ENCODE results near the gene RNF168.
"Not testable (repeated sequence)": the region's sequence is repeated elsewhere in the genome, so short reads cannot be mapped to it uniquely, and the experiment has no call there.

RNF168 gene

DNA sequence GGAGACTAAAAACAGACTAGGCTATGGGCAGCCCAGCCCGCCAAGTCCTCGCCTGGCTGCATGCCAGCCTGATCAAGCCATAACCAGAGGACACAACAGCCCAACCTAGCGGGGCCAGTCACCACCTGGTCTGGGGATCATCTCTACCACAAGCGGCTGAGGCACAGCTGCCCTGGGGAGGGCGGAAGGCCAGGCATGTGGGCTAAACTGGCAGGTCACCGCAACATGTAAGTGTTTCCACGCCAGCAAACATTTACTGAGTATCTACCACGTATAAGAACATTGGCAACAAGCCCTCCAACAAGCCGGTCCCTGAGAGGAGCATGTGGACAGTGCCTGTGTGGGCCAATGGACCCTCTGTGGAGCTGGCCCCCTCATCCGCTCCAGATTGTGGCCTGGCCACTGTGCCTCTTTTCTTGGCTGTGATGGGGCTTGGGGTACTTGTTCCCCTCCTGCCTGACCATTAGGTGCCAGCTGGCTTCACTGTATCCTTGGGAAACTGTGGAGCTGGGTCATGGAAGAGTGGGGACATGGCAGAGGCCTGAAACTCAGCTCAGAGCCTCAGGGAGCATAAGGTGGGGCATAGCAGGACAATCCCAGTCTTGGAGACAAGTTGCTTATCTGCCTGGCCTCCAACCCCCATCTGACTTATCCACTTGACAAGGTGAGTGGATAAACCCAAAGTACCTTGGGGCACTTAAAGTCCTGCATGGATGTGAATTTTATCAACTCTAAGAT, 80.4 kb downstream of the RNF168 start:
- Histone ChIP-seq H3K27me3 (ENCODE audit: insufficient read depth, poor library complexity, severe bottlenecking) (no peaks in the 10 kb centered on the region), H3K27ac (ENCODE audit: poor library complexity, severe bottlenecking) (no peak overlapping the region), H3K4me3 (ENCODE audit: severe bottlenecking) (no peak overlapping the region), H3K9me3 (ENCODE audit: severe bottlenecking) (no peaks in the 10 kb centered on the region), H3K36me3 (ENCODE audit: low read depth) (peaks cover 12% of the 10 kb centered on the region; the same call in 1 of the 2 replicates), H3K4me1 (ENCODE audit: insufficient read depth, poor library complexity, severe bottlenecking) (no peaks in the 10 kb centered on the region)
- TF ChIP-seq, protein P1, sequence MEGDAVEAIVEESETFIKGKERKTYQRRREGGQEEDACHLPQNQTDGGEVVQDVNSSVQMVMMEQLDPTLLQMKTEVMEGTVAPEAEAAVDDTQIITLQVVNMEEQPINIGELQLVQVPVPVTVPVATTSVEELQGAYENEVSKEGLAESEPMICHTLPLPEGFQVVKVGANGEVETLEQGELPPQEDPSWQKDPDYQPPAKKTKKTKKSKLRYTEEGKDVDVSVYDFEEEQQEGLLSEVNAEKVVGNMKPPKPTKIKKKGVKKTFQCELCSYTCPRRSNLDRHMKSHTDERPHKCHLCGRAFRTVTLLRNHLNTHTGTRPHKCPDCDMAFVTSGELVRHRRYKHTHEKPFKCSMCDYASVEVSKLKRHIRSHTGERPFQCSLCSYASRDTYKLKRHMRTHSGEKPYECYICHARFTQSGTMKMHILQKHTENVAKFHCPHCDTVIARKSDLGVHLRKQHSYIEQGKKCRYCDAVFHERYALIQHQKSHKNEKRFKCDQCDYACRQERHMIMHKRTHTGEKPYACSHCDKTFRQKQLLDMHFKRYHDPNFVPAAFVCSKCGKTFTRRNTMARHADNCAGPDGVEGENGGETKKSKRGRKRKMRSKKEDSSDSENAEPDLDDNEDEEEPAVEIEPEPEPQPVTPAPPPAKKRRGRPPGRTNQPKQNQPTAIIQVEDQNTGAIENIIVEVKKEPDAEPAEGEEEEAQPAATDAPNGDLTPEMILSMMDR (IDR thresholded peaks at IDR 0.05; ENCODE audit: poor library complexity, severe bottlenecking): no peak
- DNase-seq (ENCODE audit: low spot score): no peak
- ATAC-seq (ENCODE audit: low read depth): no peak

DNA sequence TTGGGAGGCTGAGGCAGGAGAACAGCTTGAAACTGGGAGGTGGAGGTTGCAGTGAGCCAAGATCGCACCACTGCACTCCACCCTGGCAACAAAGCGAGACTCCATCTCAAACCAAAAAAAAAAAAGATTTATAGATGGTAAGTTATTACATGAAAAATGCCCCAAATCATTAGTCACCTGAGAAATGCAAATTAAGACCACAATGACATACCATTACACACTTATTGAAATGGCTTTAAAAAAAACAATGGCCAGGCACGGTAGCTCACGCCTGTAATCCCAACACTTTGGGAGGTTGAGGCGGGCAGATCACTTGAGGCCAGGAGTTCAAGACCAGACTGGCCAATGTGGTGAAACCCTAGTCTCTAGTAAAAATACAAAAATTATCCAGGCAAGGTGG, 81.9 kb downstream of the RNF168 start:
- H3K4me3 ChIP-seq (ENCODE audit: severe bottlenecking); H3K27ac ChIP-seq (ENCODE audit: poor library complexity, severe bottlenecking); DNase-seq (ENCODE audit: low spot score); H3K4me1 ChIP-seq (ENCODE audit: insufficient read depth, poor library complexity, severe bottlenecking); H3K36me3 ChIP-seq (ENCODE audit: low read depth); H3K27me3 ChIP-seq (ENCODE audit: insufficient read depth, poor library complexity, severe bottlenecking); H3K9me3 ChIP-seq (ENCODE audit: severe bottlenecking); ATAC-seq (ENCODE audit: low read depth): not testable (repeated sequence)

DNA sequence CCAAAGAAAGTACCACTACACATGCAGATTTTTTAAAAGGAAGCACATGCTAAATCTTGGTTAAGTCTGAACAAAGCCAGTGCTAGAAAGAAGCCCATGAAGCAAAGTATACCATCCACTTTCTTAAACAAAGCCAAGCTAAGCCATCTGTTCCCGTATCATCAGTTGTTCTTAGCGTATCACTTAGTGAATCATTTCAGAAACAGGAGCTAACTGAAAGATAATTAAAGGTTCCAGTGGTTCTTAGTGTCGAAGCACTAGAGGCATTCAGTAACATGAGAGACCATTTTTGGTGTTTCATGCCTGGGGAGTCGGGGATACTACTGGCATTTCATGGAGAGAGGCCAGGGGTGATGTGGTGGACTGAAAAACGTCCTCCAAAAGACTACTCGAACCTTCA, 84.2 kb downstream of the RNF168 start:
- Histone ChIP-seq H3K4me1 (ENCODE audit: insufficient read depth, poor library complexity, severe bottlenecking) (peaks cover 3% of the 10 kb centered on the region), H3K27ac (ENCODE audit: poor library complexity, severe bottlenecking) (no peak overlapping the region), H3K4me3 (ENCODE audit: severe bottlenecking) (no peak overlapping the region), H3K27me3 (ENCODE audit: insufficient read depth, poor library complexity, severe bottlenecking) (no peaks in the 10 kb centered on the region), H3K9me3 (ENCODE audit: severe bottlenecking) (no peaks in the 10 kb centered on the region), H3K36me3 (ENCODE audit: low read depth) (no peaks in the 10 kb centered on the region)
- no peak for ATAC-seq (ENCODE audit: low read depth)
- TF ChIP-seq, protein P1 (IDR thresholded peaks at IDR 0.05; ENCODE audit: poor library complexity, severe bottlenecking): no peak
- DNase-seq (ENCODE audit: low spot score): no peak
